K562 (cell line): ENCODE data around the gene PFDN4. TPM values are rescaled to one million over a fixed set of nuclear protein-coding genes. Genes with fewer than 3 reads are reported as not detected.

Experiments used
- ATAC-seq: fragments of 200-7000 bp; cut with Tn5 transposase; 3 replicates; pipeline ENCODE4 v1.9.1; 2020; ENCODE audit warnings: moderate library complexity
- BruUV-seq: library from RNA; stranded (reverse); fragments of 400-500 nt; replicated peaks from 2 replicates; lab custom pipeline; 2021; lab: Mats Ljungman, UMichigan
- CTCF ChIA-PET: fragments of 300-600 bp; formaldehyde crosslinking; extraction: SDS; loops from one replicate; lab custom pipeline; 2021; ENCODE audit warnings: low intra/inter-chr PET ratio; lab: Yijun Ruan, JAX
- POLR2A ChIA-PET: fragments of 300-600, 350-650 bp; sonication (Branson Sonifier 250); formaldehyde crosslinking; extraction: SDS; loops from one replicate; lab custom pipeline; 2021; ENCODE audit warnings: antibody characterized with exemption, inconsistent platforms; lab: Yijun Ruan, JAX
- DNase-seq, 4 experiments: peaks; one replicate each; pipeline versions ENCODE4 v3.0.0 to v3.0.0-alpha.2; 2011 to 2018; ENCODE audit warnings: low spot score in 3 of 4, mixed read lengths in 3 of 4; ENCODE audit errors: extremely low read depth in 1 of 4
- FAIRE-seq: peaks from 2 replicates; lab custom pipeline; 2011; peaks lifted over from hg19 to GRCh38; lab: Jason Lieb, UNC
- H2AFZ ChIP-seq: 2 replicates; pipeline ENCODE4 v1.6.0; 2011; ENCODE audit warnings: low read depth, low read length, control low read depth, inconsistent platforms
- H3K27ac ChIP-seq: fragments of 200-600 bp; 3 replicates; pipeline ENCODE4 v1.8.0; 2011; ENCODE audit warnings: low read depth, mild to moderate bottlenecking, control low read depth, inconsistent platforms, low read length, moderate library complexity, mixed read lengths; ENCODE audit errors: extremely low read depth
- H3K27me3 ChIP-seq, 2 experiments: fragments of 300-600 bp in 1 of 2; 2 replicates in 1 of 2; 3 replicates in 1 of 2; pipeline versions ENCODE4 v1.6.0 to v1.8.0; 2011; ENCODE audit warnings: inconsistent platforms in 2 of 2, low read length in 2 of 2, mild to moderate bottlenecking in 1 of 2, mixed read lengths in 1 of 2, moderate library complexity in 1 of 2; ENCODE audit not compliant: control insufficient read depth in 2 of 2, insufficient read depth in 2 of 2
- H3K36me3 ChIP-seq: fragments of 300-600 bp; 3 replicates; pipeline ENCODE4 v1.8.0; 2011; ENCODE audit warnings: mild to moderate bottlenecking, low read length, inconsistent platforms; ENCODE audit not compliant: control insufficient read depth, insufficient read depth
- H3K4me1 ChIP-seq, 2 experiments: fragments of 200-600 bp in 1 of 2; replicated peaks in 1 of 2; 2 replicates in 1 of 2; 3 replicates in 1 of 2; pipeline versions ENCODE4 v1.5.1 to v1.8.0; 2011; ENCODE audit warnings: inconsistent platforms in 2 of 2, low read length in 2 of 2, mild to moderate bottlenecking in 1 of 2, mixed read lengths in 1 of 2, moderate library complexity in 1 of 2; ENCODE audit not compliant: control insufficient read depth in 2 of 2, insufficient read depth in 2 of 2
- H3K4me2 ChIP-seq: 2 replicates; pipeline ENCODE4 v1.6.1; 2011; ENCODE audit warnings: low read length, control low read depth, inconsistent platforms, mixed read lengths; ENCODE audit not compliant: insufficient read depth
- H3K4me3 ChIP-seq: fragments of 200-600 bp; sonication (generic), shearing (Covaris generic); 2 replicates; pipeline ENCODE4 v1.5.1; 2016; ENCODE audit warnings: control low read depth, inconsistent platforms
- H3K79me2 ChIP-seq: fragments of 200-600 bp; 3 replicates; pipeline ENCODE4 v1.8.0; 2011; ENCODE audit warnings: low read length, inconsistent platforms; ENCODE audit not compliant: control insufficient read depth, insufficient read depth
- H3K9ac ChIP-seq, 2 experiments: 2 replicates each; pipeline versions ENCODE4 v1.6.0 to v1.6.1; 2011; ENCODE audit warnings: low read depth in 2 of 2, low read length in 2 of 2, control low read depth in 1 of 2, inconsistent platforms in 1 of 2, mild to moderate bottlenecking in 1 of 2, mixed read lengths in 1 of 2; ENCODE audit not compliant: insufficient read depth in 1 of 2
- H3K9me1 ChIP-seq: one replicate; pipeline ENCODE4 v1.6.0; 2011; ENCODE audit warnings: inconsistent platforms, mild to moderate bottlenecking, low read length, moderate library complexity; ENCODE audit not compliant: control insufficient read depth, insufficient read depth
- H3K9me3 ChIP-seq: replicated peaks from 2 replicates; pipeline ENCODE4 v1.5.1; 2011; ENCODE audit warnings: low read depth, low read length, inconsistent platforms; ENCODE audit not compliant: control insufficient read depth, insufficient read depth
- H4K20me1 ChIP-seq: replicated peaks from 2 replicates; pipeline ENCODE4 v1.6.1; 2011; ENCODE audit warnings: low read length, inconsistent platforms, mixed read lengths; ENCODE audit not compliant: control insufficient read depth, insufficient read depth
- ZNF316 ChIP-seq: fragments of 450-650 bp; IDR thresholded peaks from 2 replicates; pipeline ENCODE4 v1.6.1; 2016
- WGBS: fragments of 100-300 bp; shearing (Covaris generic); methylation state at CpG from one replicate; pipeline ENCODE4 v1.1.6; 2016; ENCODE audit warnings: low coverage, mixed read lengths; ENCODE audit not compliant: insufficient coverage; ENCODE audit errors: missing lambda C conversion rate; 5-methylcytosine and 5-hydroxymethylcytosine counted together
- in situ Hi-C: fragments of 300-500 bp; cut with MboI; formaldehyde crosslinking; loops from 4 replicates; pipeline ENCODE4 v1.15.0; 2018; ENCODE audit warnings: inconsistent platforms, mixed read lengths
- intact Hi-C: fragments of 100-400 bp; cut with micrococcal nuclease; formaldehyde crosslinking; loops from 2 replicates; pipeline ENCODE4 v1.14.2; 2022
- polyA plus RNA-seq, 8 experiments: library from polyadenylated mRNA; depleted of rRNA in 4 of 8; stranded (reverse) in 5 of 8; unstranded in 3 of 8; fragments of >200 nt; fragmentation: Nextera tagmentation in 2 of 8; fragmentation: Illumina TruSeq in 1 of 8; extraction: Ambion mirVana in 2 of 8; extraction: Trizol in 1 of 8; gene quantifications; 2 replicates each; pipeline versions ENCODE4 v1.2.1 to v1.2.3, GENCODE V29; 2011 to 2014; ENCODE audit warnings: inconsistent platforms in 1 of 8, missing spikeins in 1 of 8
- total RNA-seq, 7 experiments: library from RNA; depleted of rRNA in 6 of 7; stranded (reverse); fragments of >200 nt in 6 of 7; fragmentation: Illumina TruSeq in 2 of 7; extraction: Trizol in 2 of 7; gene quantifications; 2 replicates each; pipeline versions ENCODE4 v1.2.1 to v1.2.3, GENCODE V29; 2011 to 2021; ENCODE audit warnings: low replicate concordance in 1 of 7
- TF ChIP-seq, protein P1 (sequence below): fragments of 450-650 bp; IDR thresholded peaks from 2 replicates; pipeline ENCODE4 v1.6.1; 2017; ENCODE audit warnings: antibody characterized with exemption
- TF ChIP-seq, protein P2 (sequence below), 3 experiments: fragments of 200-800 bp in 1 of 3; fragments of 250-450 bp in 1 of 3; fragments of 450-650 bp in 1 of 3; sonication (Bioruptor Pico) in 1 of 3; sonication (Bioruptor generic) in 1 of 3; formaldehyde crosslinking in 1 of 3; IDR thresholded peaks; 2 replicates each; pipeline versions ENCODE4 v1.6.1 to v1.8.0; 2016 to 2022; ENCODE audit warnings: mild to moderate bottlenecking in 2 of 3, missing genetic modification characterization in 2 of 3, missing compliant biosample characterization in 1 of 3, moderate library complexity in 1 of 3

Gene PFDN4
- total and polyA plus RNA-seq, 9 of the 15 experiments (the other 6 are each of a cell fraction or from before 2014, with no cell fraction given), result 60.1 to 214 (median 122) TPM

DNA sequence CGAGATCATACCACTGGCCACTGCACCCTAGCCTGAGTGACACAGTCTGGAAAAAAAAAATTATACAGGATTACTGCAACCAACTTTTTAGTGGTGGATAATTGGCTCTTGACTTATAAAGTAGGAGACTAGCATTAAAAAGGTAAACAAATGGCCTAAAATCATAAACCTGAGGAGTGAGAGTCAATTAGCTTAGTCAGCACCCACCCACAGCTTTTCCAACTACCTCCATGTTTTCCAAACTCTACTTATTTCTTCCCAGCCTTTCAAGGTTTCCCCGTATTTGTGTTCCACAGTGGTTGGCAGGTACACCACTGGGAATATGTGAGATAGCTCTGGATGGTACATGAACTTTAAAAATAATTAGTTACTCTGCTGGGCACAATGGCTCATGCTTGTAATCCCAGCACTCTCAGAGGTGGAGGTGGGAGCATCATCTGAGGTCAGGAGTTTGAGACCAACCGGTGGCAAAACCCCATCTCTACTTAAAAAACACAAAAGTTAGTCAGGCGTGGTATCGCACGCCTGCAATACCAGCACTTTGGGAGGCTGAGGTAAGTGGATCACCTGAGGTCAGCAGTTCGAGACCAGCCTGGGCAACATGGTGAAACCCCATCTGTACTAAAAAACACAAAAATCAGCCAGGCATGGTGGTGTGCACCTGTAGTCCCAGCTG lies 40.8 kb upstream of the PFDN4 start:
- no peak for FAIRE-seq
- no TSS peak for BruUV-seq
- H3K4me1 ChIP-seq, result no peaks in the 10 kb centered on the region

More for the DNA sequence above, 40.8 kb upstream of the PFDN4 start:
- no peaks in the 10 kb centered on the region for H3K79me2 ChIP-seq
- no peak overlapping the region for H3K27ac ChIP-seq
- in situ Hi-C loops (no loop called here), intact Hi-C loops (no loop called here)
- H2AFZ ChIP-seq, result no peak overlapping the region
- H3K4me3 ChIP-seq, result no peak overlapping the region
- 6% methylated on average over 7 of the region's 7 CpGs for WGBS
- DNase-seq, result no peak
- H3K27me3 ChIP-seq, result peaks cover 32 to 39% of the 10 kb centered on the region in 2 experiments
- no peaks in the 10 kb centered on the region for H3K9me1 ChIP-seq
- H3K4me2 ChIP-seq, result no peak overlapping the region
- no peaks in the 10 kb centered on the region for H3K36me3 ChIP-seq
- ChIA-PET CTCF (no interaction called here), POLR2A (interaction anchor here (0.7 kb wide), 1 partner anchor 16 kb away, joined by 4 read pairs; no protein-coding TSS in a partner anchor)
- no peaks in the 10 kb centered on the region for H4K20me1 ChIP-seq
- TF ChIP-seq, protein P1, sequence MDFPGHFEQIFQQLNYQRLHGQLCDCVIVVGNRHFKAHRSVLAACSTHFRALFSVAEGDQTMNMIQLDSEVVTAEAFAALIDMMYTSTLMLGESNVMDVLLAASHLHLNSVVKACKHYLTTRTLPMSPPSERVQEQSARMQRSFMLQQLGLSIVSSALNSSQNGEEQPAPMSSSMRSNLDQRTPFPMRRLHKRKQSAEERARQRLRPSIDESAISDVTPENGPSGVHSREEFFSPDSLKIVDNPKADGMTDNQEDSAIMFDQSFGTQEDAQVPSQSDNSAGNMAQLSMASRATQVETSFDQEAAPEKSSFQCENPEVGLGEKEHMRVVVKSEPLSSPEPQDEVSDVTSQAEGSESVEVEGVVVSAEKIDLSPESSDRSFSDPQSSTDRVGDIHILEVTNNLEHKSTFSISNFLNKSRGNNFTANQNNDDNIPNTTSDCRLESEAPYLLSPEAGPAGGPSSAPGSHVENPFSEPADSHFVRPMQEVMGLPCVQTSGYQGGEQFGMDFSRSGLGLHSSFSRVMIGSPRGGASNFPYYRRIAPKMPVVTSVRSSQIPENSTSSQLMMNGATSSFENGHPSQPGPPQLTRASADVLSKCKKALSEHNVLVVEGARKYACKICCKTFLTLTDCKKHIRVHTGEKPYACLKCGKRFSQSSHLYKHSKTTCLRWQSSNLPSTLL, result no peak
- TF ChIP-seq, protein P2, sequence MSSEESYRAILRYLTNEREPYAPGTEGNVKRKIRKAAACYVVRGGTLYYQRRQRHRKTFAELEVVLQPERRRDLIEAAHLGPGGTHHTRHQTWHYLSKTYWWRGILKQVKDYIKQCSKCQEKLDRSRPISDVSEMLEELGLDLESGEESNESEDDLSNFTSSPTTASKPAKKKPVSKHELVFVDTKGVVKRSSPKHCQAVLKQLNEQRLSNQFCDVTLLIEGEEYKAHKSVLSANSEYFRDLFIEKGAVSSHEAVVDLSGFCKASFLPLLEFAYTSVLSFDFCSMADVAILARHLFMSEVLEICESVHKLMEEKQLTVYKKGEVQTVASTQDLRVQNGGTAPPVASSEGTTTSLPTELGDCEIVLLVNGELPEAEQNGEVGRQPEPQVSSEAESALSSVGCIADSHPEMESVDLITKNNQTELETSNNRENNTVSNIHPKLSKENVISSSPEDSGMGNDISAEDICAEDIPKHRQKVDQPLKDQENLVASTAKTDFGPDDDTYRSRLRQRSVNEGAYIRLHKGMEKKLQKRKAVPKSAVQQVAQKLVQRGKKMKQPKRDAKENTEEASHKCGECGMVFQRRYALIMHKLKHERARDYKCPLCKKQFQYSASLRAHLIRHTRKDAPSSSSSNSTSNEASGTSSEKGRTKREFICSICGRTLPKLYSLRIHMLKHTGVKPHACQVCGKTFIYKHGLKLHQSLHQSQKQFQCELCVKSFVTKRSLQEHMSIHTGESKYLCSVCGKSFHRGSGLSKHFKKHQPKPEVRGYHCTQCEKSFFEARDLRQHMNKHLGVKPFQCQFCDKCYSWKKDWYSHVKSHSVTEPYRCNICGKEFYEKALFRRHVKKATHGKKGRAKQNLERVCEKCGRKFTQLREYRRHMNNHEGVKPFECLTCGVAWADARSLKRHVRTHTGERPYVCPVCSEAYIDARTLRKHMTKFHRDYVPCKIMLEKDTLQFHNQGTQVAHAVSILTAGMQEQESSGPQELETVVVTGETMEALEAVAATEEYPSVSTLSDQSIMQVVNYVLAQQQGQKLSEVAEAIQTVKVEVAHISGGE (CRISPR knock-in tag; IDR thresholded peaks at IDR 0.05), result peak in 1 of 3 experiments; percentile 85; a peak in 1 of 6 replicates
- peak; percentile 20; the same call in 1 of the 2 replicates for TF ChIP-seq ZNF316
- H3K9ac ChIP-seq, result no peak overlapping the region
- no peaks in the 10 kb centered on the region for H3K9me3 ChIP-seq
- ATAC-seq, result no peak
